ENCODE data around the gene HECTD3.

HECTD3 gene

GRCh38 chr1:44973645-44974044 is 37.5 kb downstream of the HECTD3 start:
- Histone ChIP-seq H3K79me2 (ENCODE audit: insufficient read depth, low read length) (no peaks in the 10 kb centered on the region), H4K20me1 (ENCODE audit: low read depth, low read length) (no peaks in the 10 kb centered on the region), H3K27me3 (ENCODE audit: low read length) (no peaks in the 10 kb centered on the region), H3K9me2 (replicated peaks; ENCODE audit: insufficient read depth, low read length) (no peaks in the 10 kb centered on the region), H3K4me3 (ENCODE audit: insufficient read depth, low read length, poor library complexity, severe bottlenecking) (no peak overlapping the region), H3K36me3 (ENCODE audit: low read length) (peaks cover 34% of the 10 kb centered on the region), H2AFZ (ENCODE audit: low read depth, low read length, severe bottlenecking) (no peak overlapping the region), H3K9me3 (ENCODE audit: insufficient read depth, low read length) (no peaks in the 10 kb centered on the region), H3K27ac (ENCODE audit: low read depth, low read length) (no peak overlapping the region), H3F3A (ENCODE audit: insufficient read depth) (no peaks in the 10 kb centered on the region), H3K4me2 (ENCODE audit: low read depth, low read length, poor library complexity, severe bottlenecking) (no peak overlapping the region), H3K9ac (ENCODE audit: low read length) (no peak overlapping the region)
- TF ChIP-seq, protein P1, sequence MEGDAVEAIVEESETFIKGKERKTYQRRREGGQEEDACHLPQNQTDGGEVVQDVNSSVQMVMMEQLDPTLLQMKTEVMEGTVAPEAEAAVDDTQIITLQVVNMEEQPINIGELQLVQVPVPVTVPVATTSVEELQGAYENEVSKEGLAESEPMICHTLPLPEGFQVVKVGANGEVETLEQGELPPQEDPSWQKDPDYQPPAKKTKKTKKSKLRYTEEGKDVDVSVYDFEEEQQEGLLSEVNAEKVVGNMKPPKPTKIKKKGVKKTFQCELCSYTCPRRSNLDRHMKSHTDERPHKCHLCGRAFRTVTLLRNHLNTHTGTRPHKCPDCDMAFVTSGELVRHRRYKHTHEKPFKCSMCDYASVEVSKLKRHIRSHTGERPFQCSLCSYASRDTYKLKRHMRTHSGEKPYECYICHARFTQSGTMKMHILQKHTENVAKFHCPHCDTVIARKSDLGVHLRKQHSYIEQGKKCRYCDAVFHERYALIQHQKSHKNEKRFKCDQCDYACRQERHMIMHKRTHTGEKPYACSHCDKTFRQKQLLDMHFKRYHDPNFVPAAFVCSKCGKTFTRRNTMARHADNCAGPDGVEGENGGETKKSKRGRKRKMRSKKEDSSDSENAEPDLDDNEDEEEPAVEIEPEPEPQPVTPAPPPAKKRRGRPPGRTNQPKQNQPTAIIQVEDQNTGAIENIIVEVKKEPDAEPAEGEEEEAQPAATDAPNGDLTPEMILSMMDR (IDR thresholded peaks at IDR 0.05; ENCODE audit: insufficient read depth, low read length, poor library complexity, severe bottlenecking) = no peak
- TF ChIP-seq EZH2phosphoT487 (conservative IDR thresholded peaks at IDR 0.05; ENCODE audit: low read length) = no peak

- Histone ChIP-seq H3K36me3 (ENCODE audit: low read length) (peaks cover 8% of the 10 kb centered on the region; the same call in 1 of the 2 replicates), H3F3A (ENCODE audit: insufficient read depth) (no peaks in the 10 kb centered on the region), H3K27me3 (ENCODE audit: low read length) (no peaks in the 10 kb centered on the region), H3K4me2 (ENCODE audit: low read depth, low read length, poor library complexity, severe bottlenecking) (no peak overlapping the region), H2AFZ (ENCODE audit: low read depth, low read length, severe bottlenecking) (no peak overlapping the region), H3K79me2 (ENCODE audit: insufficient read depth, low read length) (no peaks in the 10 kb centered on the region), H3K9me3 (ENCODE audit: insufficient read depth, low read length) (no peaks in the 10 kb centered on the region), H3K27ac (ENCODE audit: low read depth, low read length) (no peak overlapping the region), H3K9ac (ENCODE audit: low read length) (no peak overlapping the region), H4K20me1 (ENCODE audit: low read depth, low read length) (no peaks in the 10 kb centered on the region), H3K4me3 (ENCODE audit: insufficient read depth, low read length, poor library complexity, severe bottlenecking) (no peak overlapping the region), H3K9me2 (replicated peaks; ENCODE audit: insufficient read depth, low read length) (no peaks in the 10 kb centered on the region)
- TF ChIP-seq EZH2phosphoT487 (conservative IDR thresholded peaks at IDR 0.05; ENCODE audit: low read length) = no peak
- TF ChIP-seq, protein P1 (IDR thresholded peaks at IDR 0.05; ENCODE audit: insufficient read depth, low read length, poor library complexity, severe bottlenecking) = no peak
Observed at GRCh38 chr1:44970317-44970716, 40.8 kb downstream of the HECTD3 start.

- H3K79me2 ChIP-seq (ENCODE audit: insufficient read depth, low read length) = no peaks in the 10 kb centered on the region; the same call in 1 of the 2 replicates
Observed at GRCh38 chr1:44964396-44964795, 46.7 kb downstream of the HECTD3 start.

More at GRCh38 chr1:44964396-44964795, 46.7 kb downstream of the HECTD3 start:
- Histone ChIP-seq H3K9ac (ENCODE audit: low read length) (no peak overlapping the region), H3K9me3 (ENCODE audit: insufficient read depth, low read length) (no peaks in the 10 kb centered on the region), H3K27me3 (ENCODE audit: low read length) (no peaks in the 10 kb centered on the region), H3K4me3 (ENCODE audit: insufficient read depth, low read length, poor library complexity, severe bottlenecking) (no peak overlapping the region), H3K9me2 (replicated peaks; ENCODE audit: insufficient read depth, low read length) (no peaks in the 10 kb centered on the region), H3K27ac (ENCODE audit: low read depth, low read length) (no peak overlapping the region), H4K20me1 (ENCODE audit: low read depth, low read length) (no peaks in the 10 kb centered on the region), H3F3A (ENCODE audit: insufficient read depth) (0 out of 2 replicates have a peak, but pooled peaks cover 3% of the 10 kb centered on the region), H3K36me3 (ENCODE audit: low read length) (peaks cover 4% of the 10 kb centered on the region; the same call in 1 of the 2 replicates), H2AFZ (ENCODE audit: low read depth, low read length, severe bottlenecking) (no peak overlapping the region), H3K4me2 (ENCODE audit: low read depth, low read length, poor library complexity, severe bottlenecking) (no peak overlapping the region)
- TF ChIP-seq, protein P1 (IDR thresholded peaks at IDR 0.05; ENCODE audit: insufficient read depth, low read length, poor library complexity, severe bottlenecking) = no peak
- TF ChIP-seq EZH2phosphoT487 (conservative IDR thresholded peaks at IDR 0.05; ENCODE audit: low read length) = no peak

All from SU-DHL-6 (cell line).